Fibroblast of the aortic adventitia (primary cell): ENCODE measurements around the gene MYO3A. TPM values are rescaled to one million over a fixed set of nuclear protein-coding genes. Genes with fewer than 3 reads are reported as not detected.

Source experiments
- DNase-seq: peaks from one replicate; pipeline ENCODE4 v3.0.0-alpha.2; 2010; ENCODE audit warnings: low read depth
- H3K4me3 ChIP-seq: 2 replicates; pipeline ENCODE4 v1.5.1; 2011; ENCODE audit warnings: low read depth, mild to moderate bottlenecking, control low read depth, low read length, moderate library complexity
- CTCF ChIP-seq: IDR thresholded peaks from 2 replicates; pipeline ENCODE4 v1.5.1; 2011; ENCODE audit warnings: mild to moderate bottlenecking, low read length, control low read depth, inconsistent platforms; ENCODE audit not compliant: insufficient read depth
- total RNA-seq: library from RNA; depleted of rRNA; stranded (reverse); fragments of >200 nt; gene quantifications from 2 replicates; pipeline ENCODE4 v1.2.3, GENCODE V29; 2012; ENCODE audit warnings: low replicate concordance

Gene MYO3A
- total RNA-seq, 1 donor, result not detected

GRCh38 chr10:25938405-25938804, 4.4 kb downstream of the MYO3A start:
- no peak for TF ChIP-seq CTCF
- no peak for DNase-seq
- no peak overlapping the region for H3K4me3 ChIP-seq

GRCh38 chr10:25944771-25945170, 10.7 kb downstream of the MYO3A start:
- no peak overlapping the region for H3K4me3 ChIP-seq
- no peak for DNase-seq
- no peak for TF ChIP-seq CTCF

GRCh38 chr10:25952857-25953256, 18.8 kb downstream of the MYO3A start:
- no peak overlapping the region for H3K4me3 ChIP-seq
- TF ChIP-seq CTCF, result no peak
- no peak for DNase-seq

GRCh38 chr10:25954851-25955250, 20.8 kb downstream of the MYO3A start:
- H3K4me3 ChIP-seq, result no peak overlapping the region
- DNase-seq, result no peak
- no peak for TF ChIP-seq CTCF

- no peak for DNase-seq
- no peak for TF ChIP-seq CTCF
- H3K4me3 ChIP-seq, result no peak overlapping the region
Measured at GRCh38 chr10:25959540-25960232, 25.7 kb downstream of the MYO3A start.

- DNase-seq, result no peak
- no peak overlapping the region for H3K4me3 ChIP-seq
- TF ChIP-seq CTCF, result no peak
Measured at GRCh38 chr10:25965584-25965983, 31.6 kb downstream of the MYO3A start.

- no peak for TF ChIP-seq CTCF
- no peak for DNase-seq
- no peak overlapping the region for H3K4me3 ChIP-seq
Measured at GRCh38 chr10:25966844-25967243, 32.8 kb downstream of the MYO3A start.
